ENCODE results near the gene SLC5A1. TPM values are rescaled to one million over a fixed set of nuclear protein-coding genes. Genes with fewer than 3 reads are reported as not detected.

The SLC5A1 gene
- total RNA-seq, 1 donor from 2014 or later: 1.1 TPM

GRCh38 chr22:32088084-32088483 is 45.0 kb downstream of the SLC5A1 start:
- Mint-ChIP-seq H3K4me3 (no peak overlapping the region), H3K27me3 (peaks cover 31% of the 10 kb centered on the region), H3K4me1 (ENCODE audit: unreplicated experiment) (no peaks in the 10 kb centered on the region), H3K27ac (no peak overlapping the region), H3K9me3 (no peaks in the 10 kb centered on the region), H3K36me3 (no peaks in the 10 kb centered on the region)
- no peak for DNase-seq (ENCODE audit: extremely low spot score, unreplicated experiment)
- TF ChIP-seq CTCF (conservative IDR thresholded peaks at IDR 0.05): no peak

- no peak for TF ChIP-seq CTCF (conservative IDR thresholded peaks at IDR 0.05)
- peaks cover 60% of the 10 kb centered on the region for H3K27me3 Mint-ChIP-seq
- H3K27ac Mint-ChIP-seq: no peak overlapping the region
- no peak overlapping the region for H3K4me3 Mint-ChIP-seq
- no peaks in the 10 kb centered on the region for H3K36me3 Mint-ChIP-seq
- no peak for DNase-seq (ENCODE audit: extremely low spot score, unreplicated experiment)
- H3K9me3 Mint-ChIP-seq: no peaks in the 10 kb centered on the region
- H3K4me1 Mint-ChIP-seq (ENCODE audit: unreplicated experiment): no peaks in the 10 kb centered on the region
Observed at GRCh38 chr22:32097018-32097417, 54.0 kb downstream of the SLC5A1 start.

GRCh38 chr22:32097881-32098499 is 54.9 kb downstream of the SLC5A1 start:
- H3K27me3 Mint-ChIP-seq: peaks cover 60% of the 10 kb centered on the region
- no peaks in the 10 kb centered on the region for H3K4me1 Mint-ChIP-seq (ENCODE audit: unreplicated experiment)

GRCh38 chr22:32100711-32101110 is 57.6 kb downstream of the SLC5A1 start:
- Mint-ChIP-seq H3K9me3 (no peaks in the 10 kb centered on the region), H3K27ac (no peak overlapping the region), H3K36me3 (no peaks in the 10 kb centered on the region), H3K4me1 (ENCODE audit: unreplicated experiment) (no peaks in the 10 kb centered on the region), H3K4me3 (no peak overlapping the region), H3K27me3 (peaks cover 52% of the 10 kb centered on the region)
- no peak for DNase-seq (ENCODE audit: extremely low spot score, unreplicated experiment)
- TF ChIP-seq CTCF (conservative IDR thresholded peaks at IDR 0.05): no peak

More at GRCh38 chr22:32097881-32098499, 54.9 kb downstream of the SLC5A1 start:
- Mint-ChIP-seq H3K9me3 (no peaks in the 10 kb centered on the region), H3K36me3 (no peaks in the 10 kb centered on the region), H3K27ac (no peak overlapping the region), H3K4me3 (no peak overlapping the region)
- no peak for DNase-seq (ENCODE audit: extremely low spot score, unreplicated experiment)
- no peak for TF ChIP-seq CTCF (conservative IDR thresholded peaks at IDR 0.05)

- TF ChIP-seq CTCF (conservative IDR thresholded peaks at IDR 0.05): peak; percentile 72
- peaks cover 44% of the 10 kb centered on the region for H3K27me3 Mint-ChIP-seq
- no peak for DNase-seq (ENCODE audit: extremely low spot score, unreplicated experiment)
- H3K4me3 Mint-ChIP-seq: no peak overlapping the region
- H3K9me3 Mint-ChIP-seq: no peaks in the 10 kb centered on the region
- no peak overlapping the region for H3K27ac Mint-ChIP-seq
- no peaks in the 10 kb centered on the region for H3K36me3 Mint-ChIP-seq
- H3K4me1 Mint-ChIP-seq (ENCODE audit: unreplicated experiment): no peaks in the 10 kb centered on the region
Observed at GRCh38 chr22:32103658-32104315, 60.7 kb downstream of the SLC5A1 start.
